RKO (cell line): ENCODE results near the gene NAPB.

Source experiments
- DNase-seq: peaks from one replicate; pipeline ENCODE4 v3.0.0-alpha.2; 2016; ENCODE audit warnings: low spot score

NAPB gene

DNA sequence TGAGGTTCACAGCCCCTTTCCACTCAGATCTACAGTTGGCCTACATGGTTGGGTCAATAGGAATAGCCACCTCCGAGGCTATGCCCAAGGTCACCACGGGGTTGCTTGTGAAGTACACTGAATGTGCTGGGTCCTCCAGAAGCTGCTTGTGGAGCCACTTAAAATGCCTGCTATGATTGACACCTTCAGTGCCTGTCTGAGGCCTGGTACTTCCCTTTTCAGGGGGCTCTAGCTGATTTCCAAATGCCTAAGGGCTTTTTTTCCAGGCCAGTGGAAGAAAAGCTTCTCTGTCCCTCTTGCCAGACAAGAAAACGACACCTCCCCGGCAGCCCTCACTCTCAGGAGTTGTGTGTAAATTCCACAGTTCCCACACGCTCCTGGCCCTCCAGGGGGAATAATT lies 77.0 kb downstream of the NAPB start:
- no peak for DNase-seq

GRCh38 chr20:23343590-23343989 lies 77.7 kb downstream of the NAPB start:
- DNase-seq, result no peak

GRCh38 chr20:23341073-23341472 lies 80.2 kb downstream of the NAPB start:
- DNase-seq, result no peak

DNA sequence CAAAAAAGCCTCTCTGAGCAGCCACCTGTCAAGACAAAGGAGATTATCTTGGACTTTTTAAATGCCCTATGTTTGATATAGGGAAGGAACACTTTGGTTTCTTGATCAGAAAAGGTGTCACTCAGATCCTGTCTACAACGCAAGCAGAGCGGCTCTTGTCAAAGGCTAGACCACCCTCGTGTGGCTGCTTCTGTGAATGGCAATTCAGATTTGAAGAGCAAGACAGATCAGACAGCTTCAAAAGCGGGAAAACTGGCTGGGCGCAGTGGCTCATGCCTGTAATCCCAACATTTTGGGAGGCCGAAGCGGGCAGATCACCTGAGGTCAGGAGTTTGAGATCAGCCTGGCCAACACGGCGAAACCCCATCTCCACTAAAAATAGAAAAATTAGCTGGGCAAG lies 80.8 kb downstream of the NAPB start:
- peak; percentile 75 for DNase-seq

- no peak for DNase-seq
Observed at GRCh38 chr20:23339986-23340385, 81.3 kb downstream of the NAPB start.

GRCh38 chr20:23337312-23337711 lies 84.0 kb downstream of the NAPB start:
- no peak for DNase-seq

DNA sequence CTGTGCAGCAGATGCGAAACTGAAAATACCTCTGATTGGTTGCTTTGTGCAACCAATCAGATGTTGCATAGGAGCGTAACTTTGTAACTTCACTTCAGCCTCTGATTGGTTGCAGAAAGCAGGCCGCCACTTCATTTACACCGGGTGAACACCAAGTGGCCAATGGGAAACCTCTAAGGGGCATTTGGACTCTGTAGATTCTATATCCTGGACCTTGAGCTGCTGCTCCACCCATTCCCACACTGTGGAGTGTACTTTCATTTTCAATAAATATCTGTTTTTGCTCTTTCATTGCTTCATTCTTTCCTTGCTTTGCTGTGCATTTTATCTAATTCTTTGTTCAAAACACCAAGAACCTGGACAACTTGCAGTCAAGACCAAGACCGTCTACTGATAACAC lies 84.8 kb downstream of the NAPB start:
- no peak for DNase-seq

DNA sequence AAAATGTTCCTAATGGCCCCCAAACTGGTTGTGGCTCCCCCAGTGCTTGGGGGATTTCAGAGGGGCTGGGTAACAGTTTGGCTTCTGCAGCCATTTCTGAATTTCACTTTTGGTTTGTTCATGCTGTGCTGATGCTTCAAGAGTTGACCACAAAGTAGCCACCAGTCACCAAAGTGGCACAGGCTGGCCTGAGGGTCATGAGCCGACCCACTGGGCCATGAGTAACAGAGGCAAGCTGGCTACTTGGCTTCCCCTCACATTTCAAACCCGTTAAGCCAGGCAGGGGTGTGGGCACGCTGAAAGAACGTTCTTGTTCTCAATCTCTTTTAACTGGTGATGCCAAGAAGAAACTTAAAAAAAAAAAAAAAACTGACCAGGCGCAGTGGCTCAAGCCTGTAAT lies 85.8 kb downstream of the NAPB start:
- DNase-seq, result no peak

DNA sequence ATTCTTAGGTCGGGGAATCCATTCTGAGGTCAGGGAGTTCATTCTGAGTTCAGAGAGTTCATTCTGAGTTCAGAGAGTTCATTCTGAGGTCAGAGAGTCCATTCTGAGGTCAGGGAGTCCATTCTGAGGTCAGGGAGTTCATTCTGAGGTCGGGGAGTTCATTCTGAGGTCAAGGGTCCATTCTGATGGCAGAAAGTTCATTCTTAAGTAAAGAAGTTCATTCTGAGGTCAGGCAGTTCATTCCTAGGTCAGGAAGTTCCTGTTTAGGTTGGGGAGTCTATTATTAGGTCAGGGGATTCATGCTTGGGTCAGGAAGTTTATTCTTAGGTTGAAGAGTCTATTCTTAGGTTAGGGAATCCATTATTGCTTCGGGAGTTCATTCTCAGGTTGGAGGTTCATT lies 87.2 kb downstream of the NAPB start:
- no peak for DNase-seq

GRCh38 chr20:23332467-23332866 lies 88.8 kb downstream of the NAPB start:
- no peak for DNase-seq

DNA sequence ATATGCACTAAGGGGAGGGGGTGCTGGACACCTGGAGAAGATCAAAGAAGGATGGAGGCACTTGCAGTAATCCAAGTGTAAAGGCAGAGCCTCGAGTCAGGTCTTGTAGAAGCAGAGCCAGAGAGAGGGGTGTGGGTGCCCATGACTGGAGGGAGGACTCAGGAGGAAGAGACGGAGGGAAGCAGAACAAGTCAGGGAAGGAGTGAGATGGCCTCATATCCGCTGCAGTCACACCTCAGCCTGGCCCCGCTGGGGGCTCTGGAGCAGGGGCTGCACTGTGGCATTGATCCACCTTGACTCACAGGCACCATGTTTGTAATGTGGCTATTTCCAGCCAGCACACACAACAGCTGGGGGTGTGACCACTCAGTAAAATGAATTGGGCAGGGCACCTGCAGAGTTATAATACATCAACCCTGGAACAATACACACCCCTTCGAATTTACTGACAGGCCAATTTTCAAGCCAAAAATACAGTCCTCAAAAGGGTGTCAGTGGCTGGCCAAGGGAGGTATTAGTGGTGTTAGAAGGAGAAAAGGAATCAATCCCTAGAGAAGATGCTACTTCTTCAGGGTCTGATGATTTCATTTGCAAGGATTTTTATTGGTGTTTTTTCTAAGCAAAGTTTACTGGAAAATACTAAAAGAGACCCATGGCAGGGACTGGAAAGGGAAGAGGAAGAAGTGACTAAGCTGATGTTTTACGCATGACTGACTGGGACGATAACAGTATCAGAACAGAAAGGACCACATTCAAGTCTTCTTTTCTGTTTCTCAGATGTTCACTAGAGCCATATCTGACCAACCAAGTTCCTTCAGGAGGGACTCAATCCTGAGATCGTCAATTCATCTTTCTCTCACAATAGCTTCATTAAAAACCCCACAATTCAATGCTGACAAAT lies 89.6 kb downstream of the NAPB start:
- DNase-seq, result no peak

- no peak for DNase-seq
Observed at GRCh38 chr20:23327617-23328333, 93.5 kb downstream of the NAPB start.

GRCh38 chr20:23326774-23327173 lies 94.5 kb downstream of the NAPB start:
- no peak for DNase-seq

GRCh38 chr20:23325107-23325506 lies 96.2 kb downstream of the NAPB start:
- no peak for DNase-seq
